ENCODE results near the gene DEFB125. TPM values are rescaled to one million over a fixed set of nuclear protein-coding genes. Genes with fewer than 3 reads are reported as not detected.

The DEFB125 gene
- total RNA-seq, 1 experiment from 2014 or later: not detected

DNA sequence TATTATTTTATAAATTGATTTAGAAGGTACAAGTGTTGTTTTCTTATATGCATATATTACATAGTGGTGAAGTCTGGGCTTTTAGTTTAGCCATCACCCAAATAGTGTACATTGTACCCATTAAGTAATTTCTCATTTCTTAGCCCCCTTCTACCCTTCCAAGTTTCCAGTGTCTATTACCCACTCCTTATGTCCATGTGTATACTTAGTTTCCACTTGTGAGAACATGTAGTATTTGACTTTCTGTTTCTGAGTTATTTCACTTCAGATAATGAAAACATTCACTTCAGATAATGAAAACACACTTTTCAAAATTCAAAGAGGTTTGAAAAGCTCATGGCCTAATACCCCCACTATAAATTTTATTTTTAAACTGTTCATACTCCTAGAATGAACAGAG lies 14.5 kb downstream of the DEFB125 start:
- Histone ChIP-seq H3K9me3 (ENCODE audit: control insufficient read depth in 1 of 2, insufficient read depth in 1 of 2, low read depth in 1 of 2, low read length in 2 of 2) (no peaks in the 10 kb centered on the region), H2AFZ (ENCODE audit: low read depth, low read length, poor library complexity, severe bottlenecking) (no peak overlapping the region), H3K9me2 (ENCODE audit: insufficient read depth) (no peaks in the 10 kb centered on the region), H3K27me3 (ENCODE audit: insufficient read depth, low read length) (peaks cover 26% of the 10 kb centered on the region), H3K4me3 (replicated peaks in 1 of 2; ENCODE audit: low read depth in 1 of 2, low read length in 2 of 2) (no peak overlapping the region), H3K79me2 (ENCODE audit: insufficient read depth, low read length) (no peaks in the 10 kb centered on the region), H4K20me1 (ENCODE audit: insufficient read depth) (no peaks in the 10 kb centered on the region), H3K4me2 (ENCODE audit: low read length) (no peak overlapping the region), H3K27ac (ENCODE audit: low read depth, low read length) (no peak overlapping the region), H3K9ac (ENCODE audit: low read length) (no peak overlapping the region), H3K4me1 (ENCODE audit: control insufficient read depth in 1 of 2, insufficient read depth in 2 of 2, low read length in 2 of 2) (no peaks in the 10 kb centered on the region), H3K36me3 (ENCODE audit: control insufficient read depth in 1 of 2, insufficient read depth in 2 of 2, low read length in 2 of 2) (no peaks in the 10 kb centered on the region)
- ATAC-seq (no peak), DNase-seq (ENCODE audit: low read depth, low spot score) (no peak)
- RAD21 ChIA-PET (ENCODE audit: low non-redundant PET in 1 of 2, low total read pairs in 2 of 2, uncharacterized antibody in 2 of 2, unreplicated experiment in 2 of 2): no interaction called here
- no TSS peak for BruUV-seq (replicated peaks)
- intact Hi-C loops (cut with micrococcal nuclease): no loop called here
- CTCF ChIA-PET: no interaction called here
- POLR2A ChIA-PET: no interaction called here
- TF ChIP-seq MAX (IDR thresholded peaks at IDR 0.05) (no peak), SRF (IDR thresholded peaks at IDR 0.05; ENCODE audit: low read depth) (no peak), ZNF274 (IDR thresholded peaks at IDR 0.05; ENCODE audit: low read depth, low read length) (no peak), CEBPB (IDR thresholded peaks at IDR 0.05; ENCODE audit: low read depth) (no peak), RAD21 (IDR thresholded peaks at IDR 0.05; ENCODE audit: low read depth) (no peak), TCF7L2 (IDR thresholded peaks at IDR 0.05; ENCODE audit: borderline replicate concordance, extremely low read depth, insufficient read depth, insufficient read length) (no peak), EZH2 (IDR thresholded peaks at IDR 0.05) (no peak), POLR2A (IDR thresholded peaks at IDR 0.05; ENCODE audit: borderline replicate concordance, extremely low read depth, insufficient read depth, insufficient read length) (no peak), FOSL1 (IDR thresholded peaks at IDR 0.05; ENCODE audit: low read depth) (no peak), JUND (IDR thresholded peaks at IDR 0.05) (no peak), EGR1 (IDR thresholded peaks at IDR 0.05; ENCODE audit: low read depth) (no peak), SP1 (IDR thresholded peaks at IDR 0.05; ENCODE audit: low read depth) (no peak), CBX3 (IDR thresholded peaks at IDR 0.05; ENCODE audit: low read depth) (no peak)
- TF ChIP-seq, protein P1, sequence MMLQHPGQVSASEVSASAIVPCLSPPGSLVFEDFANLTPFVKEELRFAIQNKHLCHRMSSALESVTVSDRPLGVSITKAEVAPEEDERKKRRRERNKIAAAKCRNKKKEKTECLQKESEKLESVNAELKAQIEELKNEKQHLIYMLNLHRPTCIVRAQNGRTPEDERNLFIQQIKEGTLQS (IDR thresholded peaks at IDR 0.05): no peak
- TF ChIP-seq, protein P2, sequence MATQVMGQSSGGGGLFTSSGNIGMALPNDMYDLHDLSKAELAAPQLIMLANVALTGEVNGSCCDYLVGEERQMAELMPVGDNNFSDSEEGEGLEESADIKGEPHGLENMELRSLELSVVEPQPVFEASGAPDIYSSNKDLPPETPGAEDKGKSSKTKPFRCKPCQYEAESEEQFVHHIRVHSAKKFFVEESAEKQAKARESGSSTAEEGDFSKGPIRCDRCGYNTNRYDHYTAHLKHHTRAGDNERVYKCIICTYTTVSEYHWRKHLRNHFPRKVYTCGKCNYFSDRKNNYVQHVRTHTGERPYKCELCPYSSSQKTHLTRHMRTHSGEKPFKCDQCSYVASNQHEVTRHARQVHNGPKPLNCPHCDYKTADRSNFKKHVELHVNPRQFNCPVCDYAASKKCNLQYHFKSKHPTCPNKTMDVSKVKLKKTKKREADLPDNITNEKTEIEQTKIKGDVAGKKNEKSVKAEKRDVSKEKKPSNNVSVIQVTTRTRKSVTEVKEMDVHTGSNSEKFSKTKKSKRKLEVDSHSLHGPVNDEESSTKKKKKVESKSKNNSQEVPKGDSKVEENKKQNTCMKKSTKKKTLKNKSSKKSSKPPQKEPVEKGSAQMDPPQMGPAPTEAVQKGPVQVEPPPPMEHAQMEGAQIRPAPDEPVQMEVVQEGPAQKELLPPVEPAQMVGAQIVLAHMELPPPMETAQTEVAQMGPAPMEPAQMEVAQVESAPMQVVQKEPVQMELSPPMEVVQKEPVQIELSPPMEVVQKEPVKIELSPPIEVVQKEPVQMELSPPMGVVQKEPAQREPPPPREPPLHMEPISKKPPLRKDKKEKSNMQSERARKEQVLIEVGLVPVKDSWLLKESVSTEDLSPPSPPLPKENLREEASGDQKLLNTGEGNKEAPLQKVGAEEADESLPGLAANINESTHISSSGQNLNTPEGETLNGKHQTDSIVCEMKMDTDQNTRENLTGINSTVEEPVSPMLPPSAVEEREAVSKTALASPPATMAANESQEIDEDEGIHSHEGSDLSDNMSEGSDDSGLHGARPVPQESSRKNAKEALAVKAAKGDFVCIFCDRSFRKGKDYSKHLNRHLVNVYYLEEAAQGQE (IDR thresholded peaks at IDR 0.05; ENCODE audit: low read depth): no peak
- TF ChIP-seq, protein P3, sequence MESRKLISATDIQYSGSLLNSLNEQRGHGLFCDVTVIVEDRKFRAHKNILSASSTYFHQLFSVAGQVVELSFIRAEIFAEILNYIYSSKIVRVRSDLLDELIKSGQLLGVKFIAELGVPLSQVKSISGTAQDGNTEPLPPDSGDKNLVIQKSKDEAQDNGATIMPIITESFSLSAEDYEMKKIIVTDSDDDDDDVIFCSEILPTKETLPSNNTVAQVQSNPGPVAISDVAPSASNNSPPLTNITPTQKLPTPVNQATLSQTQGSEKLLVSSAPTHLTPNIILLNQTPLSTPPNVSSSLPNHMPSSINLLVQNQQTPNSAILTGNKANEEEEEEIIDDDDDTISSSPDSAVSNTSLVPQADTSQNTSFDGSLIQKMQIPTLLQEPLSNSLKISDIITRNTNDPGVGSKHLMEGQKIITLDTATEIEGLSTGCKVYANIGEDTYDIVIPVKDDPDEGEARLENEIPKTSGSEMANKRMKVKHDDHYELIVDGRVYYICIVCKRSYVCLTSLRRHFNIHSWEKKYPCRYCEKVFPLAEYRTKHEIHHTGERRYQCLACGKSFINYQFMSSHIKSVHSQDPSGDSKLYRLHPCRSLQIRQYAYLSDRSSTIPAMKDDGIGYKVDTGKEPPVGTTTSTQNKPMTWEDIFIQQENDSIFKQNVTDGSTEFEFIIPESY (IDR thresholded peaks at IDR 0.05; ENCODE audit: extremely low read depth, insufficient replicate concordance, low read length): no peak
- TF ChIP-seq, protein P4, sequence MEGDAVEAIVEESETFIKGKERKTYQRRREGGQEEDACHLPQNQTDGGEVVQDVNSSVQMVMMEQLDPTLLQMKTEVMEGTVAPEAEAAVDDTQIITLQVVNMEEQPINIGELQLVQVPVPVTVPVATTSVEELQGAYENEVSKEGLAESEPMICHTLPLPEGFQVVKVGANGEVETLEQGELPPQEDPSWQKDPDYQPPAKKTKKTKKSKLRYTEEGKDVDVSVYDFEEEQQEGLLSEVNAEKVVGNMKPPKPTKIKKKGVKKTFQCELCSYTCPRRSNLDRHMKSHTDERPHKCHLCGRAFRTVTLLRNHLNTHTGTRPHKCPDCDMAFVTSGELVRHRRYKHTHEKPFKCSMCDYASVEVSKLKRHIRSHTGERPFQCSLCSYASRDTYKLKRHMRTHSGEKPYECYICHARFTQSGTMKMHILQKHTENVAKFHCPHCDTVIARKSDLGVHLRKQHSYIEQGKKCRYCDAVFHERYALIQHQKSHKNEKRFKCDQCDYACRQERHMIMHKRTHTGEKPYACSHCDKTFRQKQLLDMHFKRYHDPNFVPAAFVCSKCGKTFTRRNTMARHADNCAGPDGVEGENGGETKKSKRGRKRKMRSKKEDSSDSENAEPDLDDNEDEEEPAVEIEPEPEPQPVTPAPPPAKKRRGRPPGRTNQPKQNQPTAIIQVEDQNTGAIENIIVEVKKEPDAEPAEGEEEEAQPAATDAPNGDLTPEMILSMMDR (IDR thresholded peaks at IDR 0.05 in 2 of 3, conservative IDR thresholded peaks at IDR 0.05 in 1 of 3; ENCODE audit: borderline replicate concordance in 1 of 3, insufficient read depth in 1 of 3, low read depth in 2 of 3, low read length in 2 of 3): no peak

Data from HCT116 (cell line).